Midbrain (tissue), 1 donor: ENCODE results near the gene PCDHGA2.
"Not testable (repeated sequence)": the region's sequence is repeated elsewhere in the genome, so short reads cannot be mapped to it uniquely, and the experiment has no call there.

Experiments
- DNase-seq: peaks from one replicate; lab custom pipeline; 2025; lab: John Stamatoyannopoulos, UW

The PCDHGA2 gene

DNA sequence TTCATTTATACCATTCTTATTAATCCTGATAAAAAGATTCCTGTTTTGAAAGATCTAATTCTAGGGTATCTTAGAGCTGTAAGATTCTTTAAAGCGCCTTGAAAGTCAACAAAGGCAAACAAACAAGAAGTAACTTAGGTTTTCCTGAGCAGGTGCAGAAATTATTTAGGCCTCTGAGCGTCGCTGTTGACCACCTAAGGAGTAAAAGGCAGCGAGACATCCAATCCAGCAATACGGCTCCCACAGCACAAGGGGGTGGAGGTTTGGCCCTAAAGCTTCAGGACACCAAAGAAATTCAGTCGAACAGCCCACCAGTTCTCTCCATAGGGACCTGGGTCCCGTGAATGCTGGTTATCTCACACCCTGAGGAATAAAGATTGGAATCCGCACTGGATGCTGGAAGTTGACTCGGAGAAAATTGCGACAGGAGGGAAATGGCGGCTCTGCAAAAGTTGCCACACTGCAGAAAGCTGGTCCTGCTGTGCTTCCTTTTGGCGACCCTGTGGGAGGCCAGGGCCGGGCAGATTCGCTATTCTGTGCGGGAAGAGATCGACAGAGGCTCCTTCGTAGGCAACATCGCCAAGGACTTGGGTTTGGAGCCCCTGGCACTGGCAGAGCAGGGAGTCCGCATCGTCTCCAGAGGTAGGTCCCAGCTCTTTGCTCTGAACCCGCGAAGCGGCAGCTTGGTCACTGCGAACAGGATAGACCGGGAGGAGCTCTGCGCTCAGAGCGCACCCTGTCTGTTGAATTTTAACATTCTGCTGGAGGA lies at the start of gene PCDHGA2:
PCDHGA2 (plus strand) TSS at position 223 of the 769 bp plus-strand sequence.
- no peak for DNase-seq

GRCh38 chr5:141298376-141298775 lies 40.2 kb upstream of the PCDHGA2 start:
- no peak for DNase-seq

DNA sequence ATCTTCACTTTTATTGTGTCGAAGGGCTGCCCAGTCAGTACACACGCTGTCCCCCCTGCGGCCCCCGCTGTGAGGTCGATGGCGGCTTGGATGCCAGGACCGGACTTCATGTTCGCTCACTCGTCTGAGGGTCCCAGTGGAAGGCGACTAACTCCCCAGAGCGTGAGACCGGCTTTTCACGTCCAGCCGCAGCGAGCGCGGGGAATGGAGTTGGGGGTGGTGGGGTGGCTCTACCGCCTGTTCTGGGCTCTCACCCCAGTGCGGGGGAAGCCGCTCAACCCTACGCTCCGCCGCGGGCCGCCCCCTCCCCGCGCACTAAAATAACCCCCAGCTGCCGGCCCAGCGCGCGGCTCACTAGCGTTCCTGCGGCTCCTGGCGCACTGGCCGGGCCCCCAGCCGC lies 34.8 kb upstream of the PCDHGA2 start, which contains the start of gene SLC25A2:
SLC25A2 (minus strand) TSS at position 294 of the 400 bp plus-strand sequence; CDS start at position 110, 184 bp downstream.
- DNase-seq = no peak

DNA sequence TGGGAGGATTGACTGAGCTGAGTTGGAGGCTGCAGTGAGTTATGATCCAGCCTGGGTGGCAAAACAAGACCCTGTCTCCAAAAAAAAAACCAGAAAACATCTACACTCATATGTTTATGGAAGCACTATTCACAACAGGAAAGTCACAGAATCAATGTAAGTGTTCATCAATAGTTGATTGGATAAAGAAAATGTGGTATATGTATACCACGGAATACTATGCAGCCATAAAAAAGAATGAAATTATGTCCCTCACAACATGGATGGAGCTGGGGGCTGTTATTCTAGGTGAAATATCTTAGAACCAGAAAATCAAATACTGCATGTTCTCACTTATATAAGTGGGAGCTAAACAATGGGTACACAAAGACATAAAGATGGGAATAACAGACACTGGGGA lies 31.9 kb upstream of the PCDHGA2 start:
- DNase-seq = no peak

GRCh38 chr5:141313711-141314110 lies 24.8 kb upstream of the PCDHGA2 start:
- DNase-seq = no peak

- DNase-seq = not testable (repeated sequence)
Observed at GRCh38 chr5:141316963-141317362, 21.6 kb upstream of the PCDHGA2 start.

DNA sequence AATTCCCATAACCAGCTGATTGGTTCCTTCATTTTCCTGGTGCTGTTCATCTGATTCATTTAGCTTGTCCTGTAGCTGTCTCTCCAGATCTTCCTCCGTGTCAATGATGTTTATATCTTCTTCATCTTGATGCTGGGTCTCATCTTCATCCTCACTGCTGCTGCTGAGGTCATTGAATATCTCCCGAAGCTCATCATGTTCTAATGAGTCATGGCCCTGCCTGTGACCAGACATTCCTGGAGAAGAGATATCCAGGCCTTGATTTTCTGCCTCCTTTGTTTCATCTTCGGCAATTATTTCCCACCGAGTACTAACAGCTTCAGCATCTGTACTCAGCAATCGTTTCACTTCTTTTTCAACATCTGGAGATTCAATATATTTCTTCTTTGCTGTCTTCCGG lies 19.4 kb upstream of the PCDHGA2 start:
- DNase-seq = no peak

DNA sequence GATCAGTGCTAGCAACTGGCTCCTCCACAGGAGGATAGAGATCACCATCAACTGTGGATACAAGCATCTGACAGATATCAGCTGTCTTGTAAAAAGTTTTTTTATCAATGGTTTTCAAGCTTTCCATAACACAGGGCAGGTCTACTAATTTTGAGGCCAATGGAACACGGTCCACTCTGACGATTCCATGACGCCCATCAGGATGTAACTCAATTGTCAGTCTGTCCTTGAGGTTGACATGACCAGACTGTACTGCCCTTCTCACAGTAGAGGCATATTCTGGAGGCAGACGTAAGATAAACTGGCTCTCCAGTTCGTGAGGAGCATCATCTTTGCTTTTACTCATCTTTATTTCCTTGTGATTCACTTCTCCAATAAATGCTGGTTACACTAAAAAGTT lies 18.9 kb upstream of the PCDHGA2 start:
- no peak for DNase-seq

GRCh38 chr5:141320225-141321169 lies 18.1 kb upstream of the PCDHGA2 start, which contains the start of gene TAF7:
Gene TAF7 (minus strand): TSS chr5:141320784. CDS start chr5:141320044, 740 bp downstream.
- peak; percentile 93 for DNase-seq

- no peak for DNase-seq
Observed at GRCh38 chr5:141322261-141322660, 16.3 kb upstream of the PCDHGA2 start.

DNA sequence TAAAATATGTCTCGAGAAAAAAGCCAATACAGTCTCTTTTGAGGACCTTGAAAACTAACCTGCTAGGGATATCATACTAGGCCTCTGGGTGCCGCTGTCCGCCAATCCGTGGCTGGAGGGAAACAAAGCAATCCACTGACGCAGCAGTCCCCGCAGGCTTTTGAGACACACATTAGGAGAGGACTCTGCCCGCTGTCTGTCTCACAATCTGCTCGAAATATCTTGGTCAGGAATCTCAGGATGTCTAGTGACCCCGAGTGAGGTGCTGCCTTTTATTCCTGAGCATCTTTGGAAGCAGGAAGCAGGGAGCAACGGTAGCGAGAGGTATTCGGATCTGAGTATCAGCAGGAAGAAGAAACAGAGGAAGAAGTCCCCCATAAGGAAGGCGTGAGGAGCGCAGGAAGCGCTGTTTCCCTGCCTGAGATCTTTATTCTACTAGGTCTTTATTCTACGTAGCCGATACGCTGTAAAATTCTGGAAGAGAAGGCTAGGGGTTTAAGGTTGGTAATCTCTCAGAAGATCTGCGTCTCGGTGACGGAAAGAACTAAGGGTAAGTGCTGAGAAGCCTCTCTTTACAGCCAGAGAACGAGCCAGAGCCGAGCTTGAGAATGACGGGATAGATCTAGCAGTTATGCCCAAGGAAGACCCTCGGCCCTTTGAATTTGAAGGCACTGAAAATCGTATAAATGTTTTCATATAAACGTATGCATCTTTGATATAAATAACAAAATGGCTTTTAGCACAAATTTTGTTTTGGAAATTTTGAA lies 12.3 kb upstream of the PCDHGA2 start:
- DNase-seq = peak; percentile 64

- DNase-seq = no peak
Observed at GRCh38 chr5:141328231-141328630, 10.3 kb upstream of the PCDHGA2 start.

GRCh38 chr5:141330299-141331080 lies 8.1 kb upstream of the PCDHGA2 start, which contains the start of gene PCDHGA1:
Gene PCDHGA1 (plus strand): TSS chr5:141330514.
- no peak for DNase-seq

- DNase-seq = not testable (repeated sequence)
Observed at GRCh38 chr5:141332571-141332970, 6.0 kb upstream of the PCDHGA2 start.

DNA sequence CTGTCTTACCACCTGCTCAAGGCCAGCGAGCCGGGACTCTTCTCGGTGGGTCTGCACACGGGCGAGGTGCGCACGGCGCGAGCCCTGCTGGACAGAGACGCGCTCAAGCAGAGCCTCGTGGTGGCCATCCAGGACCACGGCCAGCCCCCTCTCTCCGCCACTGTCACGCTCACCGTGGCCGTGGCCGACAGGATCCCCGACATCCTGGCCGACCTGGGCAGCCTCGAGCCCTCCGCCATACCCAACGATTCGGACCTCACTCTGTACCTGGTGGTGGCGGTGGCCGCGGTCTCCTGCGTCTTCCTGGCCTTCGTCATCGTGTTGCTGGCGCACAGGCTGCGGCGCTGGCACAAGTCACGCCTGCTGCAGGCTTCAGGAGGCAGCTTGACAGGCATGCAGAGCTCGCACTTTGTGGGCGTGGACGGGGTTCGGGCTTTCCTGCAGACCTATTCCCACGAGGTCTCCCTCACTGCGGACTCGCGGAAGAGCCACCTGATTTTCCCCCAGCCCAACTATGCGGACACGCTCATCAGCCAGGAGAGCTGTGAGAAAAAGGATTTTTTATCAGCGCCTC lies 2.3 kb downstream of the PCDHGA2 start:
- not testable (repeated sequence) for DNase-seq

GRCh38 chr5:141342773-141343172 lies 4.2 kb downstream of the PCDHGA2 start:
- DNase-seq = no peak

GRCh38 chr5:141343242-141343952 lies 4.8 kb downstream of the PCDHGA2 start, which contains the start of gene PCDHGA3:
Gene PCDHGA3 (plus strand): TSS chr5:141343829. CDS start chr5:141344034, 205 bp downstream.
- no peak for DNase-seq

DNA sequence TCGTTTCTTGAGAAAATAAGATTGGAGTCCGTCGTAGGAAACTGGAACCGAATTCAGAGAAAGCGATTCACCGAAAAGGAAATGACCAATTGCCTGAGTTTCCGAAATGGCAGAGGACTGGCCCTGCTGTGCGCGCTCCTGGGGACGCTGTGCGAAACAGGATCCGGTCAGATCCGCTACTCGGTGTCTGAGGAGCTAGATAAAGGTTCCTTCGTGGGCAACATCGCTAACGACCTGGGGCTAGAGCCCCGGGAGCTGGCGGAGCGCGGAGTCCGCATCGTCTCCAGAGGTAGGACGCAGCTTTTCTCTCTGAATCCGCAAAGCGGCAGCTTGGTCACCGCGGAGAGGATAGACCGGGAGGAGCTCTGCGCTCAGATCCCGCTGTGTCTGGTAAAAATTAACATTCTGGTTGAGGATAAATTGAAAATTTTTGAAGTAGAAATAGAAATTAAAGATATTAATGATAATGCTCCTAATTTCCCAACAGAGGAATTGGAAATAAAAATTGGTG lies 5.4 kb downstream of the PCDHGA2 start:
- no peak for DNase-seq

GRCh38 chr5:141345327-141345726 lies 6.8 kb downstream of the PCDHGA2 start:
- no peak for DNase-seq

DNA sequence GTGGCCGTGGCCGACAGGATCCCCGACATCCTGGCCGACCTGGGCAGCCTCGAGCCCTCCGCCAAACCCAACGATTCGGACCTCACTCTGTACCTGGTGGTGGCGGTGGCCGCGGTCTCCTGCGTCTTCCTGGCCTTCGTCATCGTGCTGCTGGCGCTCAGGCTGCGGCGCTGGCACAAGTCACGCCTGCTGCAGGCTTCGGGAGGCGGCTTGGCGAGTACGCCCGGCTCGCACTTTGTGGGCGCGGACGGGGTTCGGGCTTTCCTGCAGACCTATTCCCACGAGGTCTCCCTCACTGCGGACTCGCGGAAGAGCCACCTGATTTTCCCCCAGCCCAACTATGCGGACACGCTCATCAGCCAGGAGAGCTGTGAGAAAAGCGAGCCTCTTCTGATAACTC lies 7.5 kb downstream of the PCDHGA2 start:
- DNase-seq = not testable (repeated sequence)
